ENCODE data around the gene ZSCAN20.

ZSCAN20 gene

DNA sequence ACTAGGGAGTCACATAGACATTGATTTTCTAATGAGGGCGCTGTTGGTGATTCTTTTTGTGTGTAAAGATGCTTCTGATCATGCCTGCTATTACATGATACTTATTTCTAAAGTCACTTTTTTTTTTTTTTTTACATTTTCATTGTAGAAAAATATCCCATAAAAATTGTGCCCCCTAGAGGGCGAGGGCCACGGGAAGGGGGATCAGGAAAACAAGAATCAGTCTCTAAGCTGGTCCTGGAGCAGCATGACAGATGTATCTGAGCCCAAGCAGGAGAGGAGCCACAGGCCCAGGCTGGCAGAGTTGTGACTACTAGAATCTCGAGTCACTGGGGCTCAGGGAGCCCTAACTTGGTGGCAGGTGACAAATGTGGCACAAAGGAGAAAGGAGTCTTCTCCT, 28.1 kb downstream of the ZSCAN20 start:
- H3K9me3 Mint-ChIP-seq, result peaks cover 39% of the 10 kb centered on the region
- H3K4me3 Mint-ChIP-seq, result no peak overlapping the region
- no peak for DNase-seq
- TF ChIP-seq, protein P1, sequence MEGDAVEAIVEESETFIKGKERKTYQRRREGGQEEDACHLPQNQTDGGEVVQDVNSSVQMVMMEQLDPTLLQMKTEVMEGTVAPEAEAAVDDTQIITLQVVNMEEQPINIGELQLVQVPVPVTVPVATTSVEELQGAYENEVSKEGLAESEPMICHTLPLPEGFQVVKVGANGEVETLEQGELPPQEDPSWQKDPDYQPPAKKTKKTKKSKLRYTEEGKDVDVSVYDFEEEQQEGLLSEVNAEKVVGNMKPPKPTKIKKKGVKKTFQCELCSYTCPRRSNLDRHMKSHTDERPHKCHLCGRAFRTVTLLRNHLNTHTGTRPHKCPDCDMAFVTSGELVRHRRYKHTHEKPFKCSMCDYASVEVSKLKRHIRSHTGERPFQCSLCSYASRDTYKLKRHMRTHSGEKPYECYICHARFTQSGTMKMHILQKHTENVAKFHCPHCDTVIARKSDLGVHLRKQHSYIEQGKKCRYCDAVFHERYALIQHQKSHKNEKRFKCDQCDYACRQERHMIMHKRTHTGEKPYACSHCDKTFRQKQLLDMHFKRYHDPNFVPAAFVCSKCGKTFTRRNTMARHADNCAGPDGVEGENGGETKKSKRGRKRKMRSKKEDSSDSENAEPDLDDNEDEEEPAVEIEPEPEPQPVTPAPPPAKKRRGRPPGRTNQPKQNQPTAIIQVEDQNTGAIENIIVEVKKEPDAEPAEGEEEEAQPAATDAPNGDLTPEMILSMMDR (IDR thresholded peaks at IDR 0.05), result peak; percentile 23
- H3K36me3 Mint-ChIP-seq (ENCODE audit: low read depth), result peaks cover 44% of the 10 kb centered on the region
- H3K4me1 Mint-ChIP-seq, result no peaks in the 10 kb centered on the region
- peaks cover 4% of the 10 kb centered on the region for H3K27me3 Mint-ChIP-seq (ENCODE audit: low read depth, poor library complexity)
- no peak overlapping the region for H3K27ac Mint-ChIP-seq

DNA sequence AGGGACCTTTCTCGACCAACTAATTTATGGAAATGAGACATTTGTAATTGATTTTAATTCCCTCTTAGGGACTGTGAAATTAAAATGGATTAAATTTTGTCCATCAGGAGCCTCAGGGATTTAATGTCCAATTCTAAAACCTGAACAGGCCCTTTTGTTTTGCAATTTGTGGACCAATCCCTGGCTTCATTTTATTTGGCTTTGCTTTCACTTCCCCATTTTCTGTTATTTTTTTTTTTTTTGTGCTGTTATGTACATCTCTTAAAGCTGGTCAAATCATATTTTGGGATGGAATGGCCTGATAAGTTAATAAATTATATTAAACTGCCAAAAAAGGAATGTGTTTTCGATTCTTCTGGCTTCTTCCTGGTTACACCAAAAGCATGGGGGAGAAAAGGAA, 28.9 kb downstream of the ZSCAN20 start:
- Mint-ChIP-seq H3K4me3 (no peak overlapping the region), H3K4me1 (no peaks in the 10 kb centered on the region), H3K36me3 (ENCODE audit: low read depth) (peaks cover 36% of the 10 kb centered on the region), H3K27me3 (ENCODE audit: low read depth, poor library complexity) (peaks cover 4% of the 10 kb centered on the region), H3K27ac (no peak overlapping the region), H3K9me3 (peaks cover 32% of the 10 kb centered on the region)
- no peak for DNase-seq
- TF ChIP-seq, protein P1 (IDR thresholded peaks at IDR 0.05), result no peak

DNA sequence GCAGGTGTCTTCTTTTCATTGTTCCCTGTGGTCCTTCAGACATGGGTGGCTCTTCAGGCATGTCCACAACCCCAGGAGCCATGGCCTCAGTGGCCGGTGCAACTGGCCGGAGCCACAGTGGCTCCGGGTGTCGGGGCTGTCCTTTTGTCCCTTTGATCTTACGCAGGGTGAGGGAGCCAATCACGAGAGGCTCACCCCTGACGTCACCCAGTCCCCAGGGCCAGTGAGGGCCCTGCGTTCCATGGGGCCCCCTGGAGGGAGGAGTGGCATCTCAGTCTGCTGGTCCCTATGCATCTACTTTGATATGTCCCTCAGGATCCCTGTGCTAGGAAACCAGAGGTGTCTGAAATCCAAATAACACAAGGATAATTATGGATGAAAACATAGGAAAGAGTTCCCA, 29.3 kb downstream of the ZSCAN20 start:
- no peak overlapping the region for H3K4me3 Mint-ChIP-seq
- H3K36me3 Mint-ChIP-seq (ENCODE audit: low read depth), result peaks cover 32% of the 10 kb centered on the region
- peaks cover 28% of the 10 kb centered on the region for H3K9me3 Mint-ChIP-seq
- peaks cover 4% of the 10 kb centered on the region for H3K27me3 Mint-ChIP-seq (ENCODE audit: low read depth, poor library complexity)
- TF ChIP-seq, protein P1 (IDR thresholded peaks at IDR 0.05), result no peak
- H3K4me1 Mint-ChIP-seq, result no peaks in the 10 kb centered on the region
- DNase-seq, result no peak
- H3K27ac Mint-ChIP-seq, result no peak overlapping the region

DNA sequence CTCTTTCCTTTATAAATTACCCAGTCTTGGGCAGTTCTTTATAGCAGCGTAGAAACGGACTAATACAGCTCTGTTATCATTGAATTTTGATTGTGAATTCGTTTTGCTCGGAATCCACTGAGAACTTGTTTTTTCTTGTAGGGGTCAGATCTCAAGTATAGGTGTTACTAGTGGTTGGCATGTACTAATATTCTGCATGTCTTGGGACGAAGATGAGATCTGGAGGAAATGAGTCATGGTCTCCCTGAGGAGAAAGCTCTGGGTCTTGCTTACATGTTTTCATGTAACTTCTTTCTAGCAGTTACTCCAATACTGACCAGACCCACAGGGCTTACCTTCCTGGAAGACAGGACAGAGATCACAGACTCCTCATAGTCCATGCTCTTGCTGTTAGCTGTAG, 30.3 kb downstream of the ZSCAN20 start:
- no peak for DNase-seq
- Mint-ChIP-seq H3K27ac (no peak overlapping the region), H3K36me3 (ENCODE audit: low read depth) (peaks cover 22% of the 10 kb centered on the region), H3K27me3 (ENCODE audit: low read depth, poor library complexity) (peaks cover 4% of the 10 kb centered on the region), H3K9me3 (peaks cover 25% of the 10 kb centered on the region), H3K4me1 (no peaks in the 10 kb centered on the region), H3K4me3 (no peak overlapping the region)
- TF ChIP-seq, protein P1 (IDR thresholded peaks at IDR 0.05), result no peak

DNA sequence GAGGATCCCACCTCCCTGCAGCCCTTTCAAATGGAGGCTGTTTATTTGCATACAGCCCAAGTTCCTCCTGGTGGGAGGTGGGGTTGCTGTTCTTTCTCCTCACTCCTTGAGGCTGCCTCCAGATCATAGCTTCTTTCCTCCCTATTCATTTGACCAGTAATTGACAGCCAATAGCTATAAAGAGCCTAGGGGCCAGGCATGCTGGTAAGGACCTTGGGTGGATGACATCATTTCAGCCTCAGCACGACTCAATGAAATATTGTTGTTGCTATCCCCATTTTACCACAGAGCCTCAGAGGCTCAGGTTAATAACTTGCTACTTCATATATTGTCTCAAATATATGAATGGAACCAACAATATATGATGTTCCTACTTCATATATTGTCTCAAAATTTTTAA, 31.1 kb downstream of the ZSCAN20 start:
- peaks cover 20% of the 10 kb centered on the region for H3K36me3 Mint-ChIP-seq (ENCODE audit: low read depth)
- no peak overlapping the region for H3K4me3 Mint-ChIP-seq
- H3K27me3 Mint-ChIP-seq (ENCODE audit: low read depth, poor library complexity), result peaks cover 8% of the 10 kb centered on the region
- no peaks in the 10 kb centered on the region for H3K4me1 Mint-ChIP-seq
- H3K27ac Mint-ChIP-seq, result no peak overlapping the region
- no peak for DNase-seq
- TF ChIP-seq, protein P1 (IDR thresholded peaks at IDR 0.05), result no peak
- H3K9me3 Mint-ChIP-seq, result peaks cover 26% of the 10 kb centered on the region

DNA sequence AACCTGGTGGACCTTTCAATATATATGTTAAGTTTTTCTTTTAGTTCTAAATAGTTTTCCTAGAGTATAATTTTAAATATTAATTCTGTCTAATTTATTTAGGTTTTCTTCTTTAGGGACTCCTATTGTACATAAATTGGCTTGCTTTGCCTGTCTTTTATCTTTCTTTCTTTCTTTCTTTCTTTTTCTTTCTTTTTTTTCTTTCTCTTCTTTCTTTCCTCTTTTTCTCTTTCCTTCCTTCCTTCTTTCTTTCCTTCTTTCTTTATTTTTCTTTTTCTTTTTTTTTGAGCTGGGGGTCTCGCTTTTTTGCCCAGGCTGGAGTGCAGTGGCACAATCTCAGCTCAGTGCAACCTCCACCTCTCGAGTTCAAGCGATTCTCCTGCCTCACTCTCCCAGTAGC, 35.2 kb downstream of the ZSCAN20 start:
- TF ChIP-seq, protein P1 (IDR thresholded peaks at IDR 0.05), result no peak
- Mint-ChIP-seq H3K27me3 (ENCODE audit: low read depth, poor library complexity) (peaks cover 10% of the 10 kb centered on the region), H3K4me3 (no peak overlapping the region), H3K36me3 (ENCODE audit: low read depth) (peaks cover 5% of the 10 kb centered on the region), H3K4me1 (no peaks in the 10 kb centered on the region), H3K27ac (no peak overlapping the region), H3K9me3 (peaks cover 26% of the 10 kb centered on the region)
- DNase-seq, result no peak

Data from nephron progenitor cell (in vitro differentiated cells).